IMR-90 (cell line): ENCODE results near the gene HLA-B.

Source experiments
- CHD1 ChIP-seq: IDR thresholded peaks from 2 replicates; pipeline ENCODE4 v1.6.1; 2012; ENCODE audit warnings: low read depth, low read length, improper control_type of control experiment
- CTCF ChIP-seq: conservative IDR thresholded peaks from 2 replicates; pipeline ENCODE4 v1.5.1; 2012; ENCODE audit warnings: mild to moderate bottlenecking, low read depth, low read length, improper control_type of control experiment
- MAZ ChIP-seq: IDR thresholded peaks from 2 replicates; pipeline ENCODE4 v1.6.1; 2012; ENCODE audit warnings: low read depth, mild to moderate bottlenecking, low read length, improper control_type of control experiment, moderate library complexity, borderline replicate concordance
- MXI1 ChIP-seq: IDR thresholded peaks from 2 replicates; pipeline ENCODE4 v1.6.1; 2012; ENCODE audit warnings: low read depth, mild to moderate bottlenecking, low read length, moderate library complexity, borderline replicate concordance
- POLR2A ChIP-seq: IDR thresholded peaks from 2 replicates; pipeline ENCODE4 v1.6.1; 2012; ENCODE audit warnings: mild to moderate bottlenecking, low read depth, low read length
- RAD21 ChIP-seq: IDR thresholded peaks from 2 replicates; pipeline ENCODE4 v1.6.1; 2012; ENCODE audit warnings: low read length, improper control_type of control experiment
- RCOR1 ChIP-seq: IDR thresholded peaks from 2 replicates; pipeline ENCODE4 v1.6.1; 2012; ENCODE audit warnings: mild to moderate bottlenecking, low read length, improper control_type of control experiment; ENCODE audit not compliant: insufficient replicate concordance
- RFX5 ChIP-seq: IDR thresholded peaks from 2 replicates; pipeline ENCODE4 v1.8.0; 2012; ENCODE audit warnings: low read depth, mild to moderate bottlenecking, low read length, moderate library complexity
- SMC3 ChIP-seq: fragments of 150-350 bp; IDR thresholded peaks from 2 replicates; pipeline ENCODE4 v1.6.1; 2016; ENCODE audit warnings: low read depth, mild to moderate bottlenecking, antibody characterized with exemption, low read length, moderate library complexity

GRCh38 chr6:31395832-31396231 is 38.9 kb upstream of the HLA-B start:
- TF ChIP-seq CTCF (no peak), RCOR1 (no peak), SMC3 (no peak), POLR2A (no peak), RAD21 (no peak), MXI1 (no peak), RFX5 (no peak), MAZ (no peak), CHD1 (no peak)
